ENCODE measurements around the gene ERBB4.

ERBB4 gene

DNA sequence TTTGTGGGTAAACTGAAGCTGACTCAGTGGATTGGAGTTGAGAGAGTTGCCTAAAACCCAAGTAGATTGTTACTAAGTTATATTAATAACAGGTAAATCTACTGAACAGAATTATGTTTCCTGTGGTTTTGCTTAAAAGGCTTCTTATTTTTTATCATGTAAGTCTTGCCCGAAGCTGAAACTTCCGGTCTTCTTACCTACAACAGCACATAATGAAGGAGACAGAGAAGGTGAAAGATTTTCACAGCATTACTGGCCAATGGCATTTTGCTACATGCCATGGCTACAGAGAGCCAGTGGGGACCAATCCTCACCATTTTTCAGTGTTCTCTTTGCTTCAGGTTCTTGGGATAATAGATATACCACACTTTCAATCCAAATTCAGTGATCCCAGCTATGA is 220.0 kb downstream of the ERBB4 start:
- Histone ChIP-seq H2AFZ (ENCODE audit: low read length) (no peak overlapping the region), H3F3A (ENCODE audit: low read depth) (peaks cover 7% of the 10 kb centered on the region; the same call in 1 of the 2 replicates), H3K36me3 (ENCODE audit: insufficient read depth, low read length) (no peaks in the 10 kb centered on the region), H3K9ac (ENCODE audit: low read depth, low read length, poor library complexity, severe bottlenecking) (no peak overlapping the region), H3K4me3 (ENCODE audit: low read length, poor library complexity, severe bottlenecking) (peak overlapping the region; percentile 59), H3K27me3 (ENCODE audit: insufficient read depth, low read length, poor library complexity, severe bottlenecking) (no peaks in the 10 kb centered on the region), H3K79me2 (ENCODE audit: insufficient read depth, low read length) (no peaks in the 10 kb centered on the region), H4K20me1 (ENCODE audit: insufficient read depth, low read length, poor library complexity, severe bottlenecking) (no peaks in the 10 kb centered on the region), H3K4me1 (ENCODE audit: insufficient read depth, low read length, poor library complexity, severe bottlenecking) (peaks cover 54% of the 10 kb centered on the region), H3K9me3 (ENCODE audit: insufficient read depth, low read depth, low read length) (no peaks in the 10 kb centered on the region), H3K4me2 (ENCODE audit: low read depth, low read length, poor library complexity, severe bottlenecking) (peak overlapping the region; percentile 64), H3K9me2 (replicated peaks; ENCODE audit: low read depth, low read length) (no peaks in the 10 kb centered on the region)
- TF ChIP-seq, protein P1, sequence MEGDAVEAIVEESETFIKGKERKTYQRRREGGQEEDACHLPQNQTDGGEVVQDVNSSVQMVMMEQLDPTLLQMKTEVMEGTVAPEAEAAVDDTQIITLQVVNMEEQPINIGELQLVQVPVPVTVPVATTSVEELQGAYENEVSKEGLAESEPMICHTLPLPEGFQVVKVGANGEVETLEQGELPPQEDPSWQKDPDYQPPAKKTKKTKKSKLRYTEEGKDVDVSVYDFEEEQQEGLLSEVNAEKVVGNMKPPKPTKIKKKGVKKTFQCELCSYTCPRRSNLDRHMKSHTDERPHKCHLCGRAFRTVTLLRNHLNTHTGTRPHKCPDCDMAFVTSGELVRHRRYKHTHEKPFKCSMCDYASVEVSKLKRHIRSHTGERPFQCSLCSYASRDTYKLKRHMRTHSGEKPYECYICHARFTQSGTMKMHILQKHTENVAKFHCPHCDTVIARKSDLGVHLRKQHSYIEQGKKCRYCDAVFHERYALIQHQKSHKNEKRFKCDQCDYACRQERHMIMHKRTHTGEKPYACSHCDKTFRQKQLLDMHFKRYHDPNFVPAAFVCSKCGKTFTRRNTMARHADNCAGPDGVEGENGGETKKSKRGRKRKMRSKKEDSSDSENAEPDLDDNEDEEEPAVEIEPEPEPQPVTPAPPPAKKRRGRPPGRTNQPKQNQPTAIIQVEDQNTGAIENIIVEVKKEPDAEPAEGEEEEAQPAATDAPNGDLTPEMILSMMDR (conservative IDR thresholded peaks at IDR 0.05; ENCODE audit: low read length) = no peak
- TF ChIP-seq EZH2phosphoT487 (IDR thresholded peaks at IDR 0.05; ENCODE audit: borderline replicate concordance) = no peak

DNA sequence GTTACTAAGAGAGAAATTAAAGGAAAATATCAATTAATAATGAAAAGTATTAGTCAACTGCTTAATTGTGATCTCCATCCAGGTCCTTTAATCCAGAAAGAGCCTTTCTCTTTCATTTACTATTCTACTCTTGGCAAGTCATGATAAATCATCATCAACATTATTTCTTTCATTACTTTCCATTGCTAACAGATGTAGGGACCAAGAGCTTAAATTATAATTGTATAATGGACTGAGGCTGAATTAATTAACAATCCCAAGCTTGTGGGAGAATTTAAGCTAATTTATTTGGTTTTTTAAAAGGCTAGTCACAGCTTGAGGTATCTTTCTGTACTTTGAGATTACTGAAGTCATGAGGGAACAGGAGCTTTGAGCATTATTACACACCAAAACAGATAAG is 223.9 kb downstream of the ERBB4 start:
- H3K4me3 ChIP-seq (ENCODE audit: low read length, poor library complexity, severe bottlenecking) = no peak overlapping the region
- H3K36me3 ChIP-seq (ENCODE audit: insufficient read depth, low read length) = no peaks in the 10 kb centered on the region
- H3K4me2 ChIP-seq (ENCODE audit: low read depth, low read length, poor library complexity, severe bottlenecking) = no peak overlapping the region
- H2AFZ ChIP-seq (ENCODE audit: low read length) = no peak overlapping the region
- peaks cover 42% of the 10 kb centered on the region for H3K4me1 ChIP-seq (ENCODE audit: insufficient read depth, low read length, poor library complexity, severe bottlenecking)
- no peaks in the 10 kb centered on the region for H3K9me3 ChIP-seq (ENCODE audit: insufficient read depth, low read depth, low read length)
- H3K9me2 ChIP-seq (replicated peaks; ENCODE audit: low read depth, low read length) = no peaks in the 10 kb centered on the region
- no peaks in the 10 kb centered on the region for H4K20me1 ChIP-seq (ENCODE audit: insufficient read depth, low read length, poor library complexity, severe bottlenecking)
- peaks cover 7% of the 10 kb centered on the region; the same call in 1 of the 2 replicates for H3F3A ChIP-seq (ENCODE audit: low read depth)
- H3K27me3 ChIP-seq (ENCODE audit: insufficient read depth, low read length, poor library complexity, severe bottlenecking) = no peaks in the 10 kb centered on the region
- TF ChIP-seq EZH2phosphoT487 (IDR thresholded peaks at IDR 0.05; ENCODE audit: borderline replicate concordance) = no peak
- TF ChIP-seq, protein P1 (conservative IDR thresholded peaks at IDR 0.05; ENCODE audit: low read length) = no peak
- no peak overlapping the region for H3K9ac ChIP-seq (ENCODE audit: low read depth, low read length, poor library complexity, severe bottlenecking)
- no peaks in the 10 kb centered on the region for H3K79me2 ChIP-seq (ENCODE audit: insufficient read depth, low read length)

DNA sequence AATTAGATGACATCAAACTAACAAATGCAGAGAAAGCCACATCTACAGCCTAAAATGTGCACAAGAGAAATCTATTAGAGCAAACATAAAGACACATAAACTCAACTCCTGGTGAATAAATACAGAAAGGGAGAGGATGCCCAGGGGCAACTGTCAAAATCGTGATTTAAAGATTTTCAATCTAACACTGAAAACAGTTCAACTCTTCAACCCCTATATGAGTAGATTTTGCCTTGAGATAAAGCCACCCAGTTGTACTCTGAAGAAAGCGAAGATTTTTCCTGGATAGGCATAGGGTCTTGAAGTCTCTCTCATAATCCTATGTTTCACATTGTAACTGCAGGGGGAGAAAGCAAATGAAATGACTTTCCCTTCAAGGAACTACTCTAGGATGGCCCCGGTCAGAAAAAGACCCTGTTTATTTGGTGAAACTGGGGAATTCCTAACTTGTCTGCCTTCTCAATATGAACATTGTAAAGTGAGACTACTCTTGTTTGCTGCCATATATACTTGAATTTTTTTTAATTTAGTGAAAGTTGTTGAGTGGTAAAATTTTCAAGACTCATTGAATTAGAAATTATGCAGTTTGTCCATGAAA is 226.7 kb downstream of the ERBB4 start:
- H3F3A ChIP-seq (ENCODE audit: low read depth) = no peaks in the 10 kb centered on the region
- H3K9me2 ChIP-seq (replicated peaks; ENCODE audit: low read depth, low read length) = no peaks in the 10 kb centered on the region
- TF ChIP-seq EZH2phosphoT487 (IDR thresholded peaks at IDR 0.05; ENCODE audit: borderline replicate concordance) = no peak
- TF ChIP-seq, protein P1 (conservative IDR thresholded peaks at IDR 0.05; ENCODE audit: low read length) = no peak
- no peaks in the 10 kb centered on the region for H3K9me3 ChIP-seq (ENCODE audit: insufficient read depth, low read depth, low read length)
- no peaks in the 10 kb centered on the region for H4K20me1 ChIP-seq (ENCODE audit: insufficient read depth, low read length, poor library complexity, severe bottlenecking)
- H3K4me1 ChIP-seq (ENCODE audit: insufficient read depth, low read length, poor library complexity, severe bottlenecking) = peaks cover 16% of the 10 kb centered on the region
- no peak overlapping the region; the same call in 1 of the 2 replicates for H2AFZ ChIP-seq (ENCODE audit: low read length)
- H3K27me3 ChIP-seq (ENCODE audit: insufficient read depth, low read length, poor library complexity, severe bottlenecking) = no peaks in the 10 kb centered on the region
- no peak overlapping the region for H3K4me3 ChIP-seq (ENCODE audit: low read length, poor library complexity, severe bottlenecking)
- H3K9ac ChIP-seq (ENCODE audit: low read depth, low read length, poor library complexity, severe bottlenecking) = no peak overlapping the region
- H3K79me2 ChIP-seq (ENCODE audit: insufficient read depth, low read length) = no peaks in the 10 kb centered on the region
- H3K36me3 ChIP-seq (ENCODE audit: insufficient read depth, low read length) = no peaks in the 10 kb centered on the region
- no peak overlapping the region for H3K4me2 ChIP-seq (ENCODE audit: low read depth, low read length, poor library complexity, severe bottlenecking)
